Measurements from ENCODE around the gene CLDN15.

Gene CLDN15

DNA sequence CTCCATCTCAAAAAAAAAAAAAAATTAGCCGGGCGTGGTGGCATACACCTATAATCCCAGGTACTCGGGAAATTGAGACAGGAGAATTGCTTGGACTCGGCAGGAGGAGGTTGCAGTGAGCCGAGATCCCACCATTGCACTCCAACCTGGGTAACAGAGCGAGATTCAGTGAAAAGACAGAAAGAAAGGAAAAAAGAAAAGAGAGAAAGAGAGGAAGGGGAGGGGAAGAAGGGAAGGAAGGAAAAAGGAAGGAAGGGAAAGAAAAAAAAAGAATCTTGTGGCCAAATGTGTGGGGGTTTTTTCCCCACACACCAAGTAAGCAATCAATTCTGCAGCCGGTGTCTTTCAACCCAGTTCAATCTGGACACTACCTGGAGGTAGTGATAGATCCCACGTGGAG is 48.5 kb downstream of the CLDN15 start:
- H3K4me3 ChIP-seq (replicated peaks; ENCODE audit: low read depth, low read length): no peak overlapping the region
- TF ChIP-seq, protein P1, sequence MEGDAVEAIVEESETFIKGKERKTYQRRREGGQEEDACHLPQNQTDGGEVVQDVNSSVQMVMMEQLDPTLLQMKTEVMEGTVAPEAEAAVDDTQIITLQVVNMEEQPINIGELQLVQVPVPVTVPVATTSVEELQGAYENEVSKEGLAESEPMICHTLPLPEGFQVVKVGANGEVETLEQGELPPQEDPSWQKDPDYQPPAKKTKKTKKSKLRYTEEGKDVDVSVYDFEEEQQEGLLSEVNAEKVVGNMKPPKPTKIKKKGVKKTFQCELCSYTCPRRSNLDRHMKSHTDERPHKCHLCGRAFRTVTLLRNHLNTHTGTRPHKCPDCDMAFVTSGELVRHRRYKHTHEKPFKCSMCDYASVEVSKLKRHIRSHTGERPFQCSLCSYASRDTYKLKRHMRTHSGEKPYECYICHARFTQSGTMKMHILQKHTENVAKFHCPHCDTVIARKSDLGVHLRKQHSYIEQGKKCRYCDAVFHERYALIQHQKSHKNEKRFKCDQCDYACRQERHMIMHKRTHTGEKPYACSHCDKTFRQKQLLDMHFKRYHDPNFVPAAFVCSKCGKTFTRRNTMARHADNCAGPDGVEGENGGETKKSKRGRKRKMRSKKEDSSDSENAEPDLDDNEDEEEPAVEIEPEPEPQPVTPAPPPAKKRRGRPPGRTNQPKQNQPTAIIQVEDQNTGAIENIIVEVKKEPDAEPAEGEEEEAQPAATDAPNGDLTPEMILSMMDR (IDR thresholded peaks at IDR 0.05; ENCODE audit: low read length, missing control alignments): no peak
- DNase-seq (ENCODE audit: low read depth): no peak

GRCh38 chr7:101186844-101187428 is 50.7 kb downstream of the CLDN15 start:
- H3K4me3 ChIP-seq (replicated peaks; ENCODE audit: low read depth, low read length): no peak overlapping the region
- no peak for DNase-seq (ENCODE audit: low read depth)
- TF ChIP-seq, protein P1 (IDR thresholded peaks at IDR 0.05; ENCODE audit: low read length, missing control alignments): no peak

DNA sequence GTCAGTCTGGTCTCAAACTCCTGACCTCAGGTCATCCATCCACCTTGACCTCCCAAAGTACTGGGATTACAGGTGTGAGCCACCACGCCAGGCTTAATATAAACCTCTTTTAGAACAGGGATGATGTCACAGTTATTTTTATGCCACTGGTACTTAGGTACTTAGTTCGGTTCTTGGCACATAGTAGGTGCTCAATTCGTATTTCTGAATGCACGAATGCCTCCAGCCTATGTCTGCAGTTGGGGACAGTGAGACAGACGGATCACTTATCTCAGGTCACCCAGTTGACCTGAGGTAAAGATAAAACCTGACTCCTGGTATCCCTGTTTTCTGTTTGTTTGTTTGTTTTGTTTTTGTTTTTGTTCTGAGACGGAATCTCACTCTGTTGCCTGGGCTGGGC is 51.4 kb downstream of the CLDN15 start:
- TF ChIP-seq, protein P1 (IDR thresholded peaks at IDR 0.05; ENCODE audit: low read length, missing control alignments): no peak
- no peak overlapping the region for H3K4me3 ChIP-seq (replicated peaks; ENCODE audit: low read depth, low read length)
- DNase-seq (ENCODE audit: low read depth): no peak

GRCh38 chr7:101185258-101185839 is 52.3 kb downstream of the CLDN15 start:
- no peak for DNase-seq (ENCODE audit: low read depth)
- H3K4me3 ChIP-seq (replicated peaks; ENCODE audit: low read depth, low read length): no peak overlapping the region
- TF ChIP-seq, protein P1 (IDR thresholded peaks at IDR 0.05; ENCODE audit: low read length, missing control alignments): no peak

Measured in fibroblast of pulmonary artery (primary cell).